IMR-90 (cell line): ENCODE results near the gene GRM8. TPM values are rescaled to one million over a fixed set of nuclear protein-coding genes. Genes with fewer than 3 reads are reported as not detected.

Experiments
- ATAC-seq: fragments of 200-7000 bp; cut with Tn5 transposase; 2 replicates; pipeline ENCODE4 v1.9.1; 2020; ENCODE audit warnings: low read depth, mild to moderate bottlenecking, moderate library complexity
- BruUV-seq: library from RNA; stranded (reverse); fragments of 400-500 nt; replicated peaks from 2 replicates; lab custom pipeline; 2021; lab: Mats Ljungman, UMichigan
- CTCF ChIA-PET: fragments of 300-600 bp; formaldehyde crosslinking; extraction: SDS; loops from one replicate; lab custom pipeline; 2021; ENCODE audit warnings: antibody characterized with exemption; lab: Yijun Ruan, JAX
- POLR2A ChIA-PET: fragments of 300-600 bp; sonication (Branson Sonifier 250); formaldehyde crosslinking; loops from one replicate; lab custom pipeline; 2022; ENCODE audit warnings: antibody characterized with exemption; ENCODE audit not compliant: unreplicated experiment; lab: Charles Lee
- DNase-seq: peaks from one replicate; pipeline ENCODE4 v3.0.0; 2013
- H2AFZ ChIP-seq: replicated peaks from 2 replicates; pipeline ENCODE3; 2013; ENCODE audit warnings: low read length, mild to moderate bottlenecking; ENCODE audit not compliant: poor library complexity
- H2AK5ac ChIP-seq: 2 replicates; pipeline ENCODE4 v1.6.1; 2013; ENCODE audit warnings: low read depth, low read length, inconsistent platforms
- H2AK9ac ChIP-seq: replicated peaks from 2 replicates; pipeline ENCODE3; 2013; ENCODE audit warnings: mild to moderate bottlenecking, low read depth, low read length, moderate library complexity; ENCODE audit not compliant: poor library complexity
- H2BK120ac ChIP-seq: 2 replicates; pipeline ENCODE4 v1.6.1; 2013; ENCODE audit warnings: low read depth, low read length, inconsistent platforms
- H2BK15ac ChIP-seq: 3 replicates; pipeline ENCODE4 v1.6.1; 2013; ENCODE audit warnings: low read depth, low read length, inconsistent platforms
- H2BK20ac ChIP-seq: 2 replicates; pipeline ENCODE4 v1.6.1; 2013; ENCODE audit warnings: low read depth, mild to moderate bottlenecking, inconsistent platforms, low read length, moderate library complexity
- H2BK5ac ChIP-seq: 2 replicates; pipeline ENCODE4 v1.6.1; 2013; ENCODE audit warnings: mild to moderate bottlenecking, low read depth, low read length, inconsistent platforms; ENCODE audit not compliant: poor library complexity, severe bottlenecking
- H3K14ac ChIP-seq: replicated peaks from 2 replicates; pipeline ENCODE4 v1.6.1; 2013; ENCODE audit warnings: low read depth, low read length, inconsistent platforms
- H3K18ac ChIP-seq: 2 replicates; pipeline ENCODE4 v1.6.1; 2013; ENCODE audit warnings: low read depth, low read length, control low read depth
- H3K23ac ChIP-seq: 2 replicates; pipeline ENCODE4 v1.6.1; 2013; ENCODE audit warnings: low read depth, low read length, inconsistent platforms
- H3K27ac ChIP-seq: 2 replicates; pipeline ENCODE4 v1.5.1; 2013; ENCODE audit warnings: mild to moderate bottlenecking, control low read depth, low read length; ENCODE audit not compliant: insufficient read depth
- H3K27me3 ChIP-seq: 2 replicates; pipeline ENCODE4 v1.6.1; 2013; ENCODE audit warnings: low read length; ENCODE audit not compliant: control insufficient read depth, insufficient read depth
- H3K36me3 ChIP-seq: 2 replicates; pipeline ENCODE4 v1.6.1; 2013; ENCODE audit warnings: low read length, mixed read lengths; ENCODE audit not compliant: control insufficient read depth, insufficient read depth
- H3K4ac ChIP-seq: 2 replicates; pipeline ENCODE4 v1.6.1; 2013; ENCODE audit warnings: low read depth, low read length, inconsistent platforms
- H3K4me1 ChIP-seq: 2 replicates; pipeline ENCODE4 v1.6.1; 2013; ENCODE audit warnings: low read length, mixed read lengths; ENCODE audit not compliant: control insufficient read depth, insufficient read depth
- H3K4me2 ChIP-seq: 2 replicates; pipeline ENCODE4 v1.6.1; 2013; ENCODE audit warnings: low read depth, mild to moderate bottlenecking, control low read depth, low read length, moderate library complexity
- H3K4me3 ChIP-seq: 2 replicates; pipeline ENCODE4 v1.5.1; 2013; ENCODE audit warnings: low read depth, mild to moderate bottlenecking, control low read depth, low read length, moderate library complexity; ENCODE audit not compliant: insufficient read depth
- H3K56ac ChIP-seq: 2 replicates; pipeline ENCODE4 v1.6.1; 2013; ENCODE audit warnings: low read length, inconsistent platforms; ENCODE audit not compliant: insufficient read depth; ENCODE audit errors: extremely low read depth
- H3K79me1 ChIP-seq, 2 experiments: 2 replicates each; pipeline ENCODE4 v1.6.1; 2013; ENCODE audit warnings: low read length in 2 of 2, inconsistent platforms in 1 of 2, low read depth in 1 of 2
- H3K9ac ChIP-seq: 2 replicates; pipeline ENCODE4 v1.6.1; 2013; ENCODE audit warnings: low read depth, low read length, control low read depth
- H3K9me1 ChIP-seq: 2 replicates; pipeline ENCODE4 v1.6.1; 2013; ENCODE audit warnings: low read length, inconsistent platforms; ENCODE audit not compliant: insufficient read depth
- H3K9me3 ChIP-seq: 2 replicates; pipeline ENCODE4 v1.6.1; 2013; ENCODE audit warnings: low read length; ENCODE audit not compliant: control insufficient read depth, insufficient read depth
- H4K20me1 ChIP-seq: 2 replicates; pipeline ENCODE4 v1.6.1; 2013; ENCODE audit warnings: low read length, inconsistent platforms; ENCODE audit not compliant: insufficient read depth
- H4K5ac ChIP-seq: 2 replicates; pipeline ENCODE4 v1.6.1; 2013; ENCODE audit warnings: mild to moderate bottlenecking, low read depth, low read length, control low read depth
- H4K8ac ChIP-seq, 2 experiments: 2 replicates each; pipeline ENCODE4 v1.6.1; 2013; ENCODE audit warnings: low read depth in 2 of 2, low read length in 2 of 2, control low read depth in 1 of 2, inconsistent platforms in 1 of 2
- H4K91ac ChIP-seq: 2 replicates; pipeline ENCODE4 v1.6.1; 2013; ENCODE audit warnings: low read depth, low read length, inconsistent platforms; ENCODE audit not compliant: insufficient read depth
- BHLHE40 ChIP-seq: fragments of 150-350 bp; IDR thresholded peaks from 2 replicates; pipeline ENCODE4 v1.6.1; 2016; ENCODE audit warnings: mild to moderate bottlenecking, low read depth, low read length
- CEBPB ChIP-seq: IDR thresholded peaks from 2 replicates; pipeline ENCODE4 v1.6.1; 2012; ENCODE audit warnings: low read depth, low read length, improper control_type of control experiment
- ELK1 ChIP-seq: fragments of 150-350 bp; IDR thresholded peaks from 2 replicates; pipeline ENCODE4 v1.6.1; 2016; ENCODE audit warnings: low read depth, mild to moderate bottlenecking, low read length, moderate library complexity, borderline replicate concordance
- FOS ChIP-seq: fragments of 150-350 bp; IDR thresholded peaks from 2 replicates; pipeline ENCODE4 v1.6.1; 2016; ENCODE audit warnings: low read depth, low read length
- MAFK ChIP-seq: IDR thresholded peaks from 2 replicates; pipeline ENCODE4 v1.6.1; 2012; ENCODE audit warnings: low read depth, low read length, improper control_type of control experiment
- MXI1 ChIP-seq: IDR thresholded peaks from 2 replicates; pipeline ENCODE4 v1.6.1; 2012; ENCODE audit warnings: low read depth, mild to moderate bottlenecking, low read length, moderate library complexity, borderline replicate concordance
- NFE2L2 ChIP-seq: fragments of 150-350 bp; IDR thresholded peaks from 2 replicates; pipeline ENCODE4 v1.6.1; 2016; ENCODE audit warnings: low read depth, mild to moderate bottlenecking, low read length
- POLR2A ChIP-seq: IDR thresholded peaks from 2 replicates; pipeline ENCODE4 v1.6.1; 2012; ENCODE audit warnings: mild to moderate bottlenecking, low read depth, low read length
- RAD21 ChIP-seq: IDR thresholded peaks from 2 replicates; pipeline ENCODE4 v1.6.1; 2012; ENCODE audit warnings: low read length, improper control_type of control experiment
- RCOR1 ChIP-seq: IDR thresholded peaks from 2 replicates; pipeline ENCODE4 v1.6.1; 2012; ENCODE audit warnings: mild to moderate bottlenecking, low read length, improper control_type of control experiment; ENCODE audit not compliant: insufficient replicate concordance
- RFX5 ChIP-seq: IDR thresholded peaks from 2 replicates; pipeline ENCODE4 v1.8.0; 2012; ENCODE audit warnings: low read depth, mild to moderate bottlenecking, low read length, moderate library complexity
- SMC3 ChIP-seq: fragments of 150-350 bp; IDR thresholded peaks from 2 replicates; pipeline ENCODE4 v1.6.1; 2016; ENCODE audit warnings: low read depth, mild to moderate bottlenecking, antibody characterized with exemption, low read length, moderate library complexity
- USF2 ChIP-seq: fragments of 150-350 bp; IDR thresholded peaks from 2 replicates; pipeline ENCODE4 v1.6.1; 2017; ENCODE audit warnings: mild to moderate bottlenecking, antibody characterized with exemption, low read length, low read depth
- WGBS, 2 experiments: methylation state at CpG; one replicate each; pipeline versions ENCODE4 v1.1.5 to v1.1.7; 2013; ENCODE audit warnings: missing lambda C conversion rate in 2 of 2; ENCODE audit not compliant: insufficient read length in 1 of 2; ENCODE audit errors: extremely low coverage in 2 of 2; 5-methylcytosine and 5-hydroxymethylcytosine counted together
- dilution Hi-C: fragments of 300-500 bp; cut with HindIII; formaldehyde crosslinking; loops from one replicate; pipeline ENCODE4 v1.14.3; 2018; ENCODE audit warnings: low sequenced_read_pairs; ENCODE audit not compliant: unreplicated experiment
- in situ Hi-C: fragments of 300-500 bp; cut with MboI; formaldehyde crosslinking; loops from 3 replicates; pipeline ENCODE4 v1.14.3; 2019; ENCODE audit warnings: low sequenced_read_pairs, inconsistent platforms, mixed read lengths
- intact Hi-C: fragments of 100-400 bp; cut with micrococcal nuclease; formaldehyde crosslinking; loops from 2 replicates; pipeline ENCODE4 v1.10.0; 2022
- polyA plus RNA-seq, 3 experiments: library from polyadenylated mRNA; depleted of rRNA; stranded (reverse); fragments of >200 nt; gene quantifications; 2 replicates each; pipeline ENCODE4 v1.2.3, GENCODE V29; 2012; ENCODE audit warnings: low replicate concordance in 1 of 3
- total RNA-seq: library from RNA; depleted of rRNA; stranded (reverse); fragments of >200 nt; gene quantifications from 2 replicates; pipeline ENCODE4 v1.2.3, GENCODE V29; 2012

Gene GRM8
- total and polyA plus RNA-seq, 2 of the 4 experiments (the other 2 are of a cell fraction): not detected

- Histone ChIP-seq H3K9ac (no peak overlapping the region), H3K4me1 (no peaks in the 10 kb centered on the region), H3K27ac (no peak overlapping the region), H3K4me2 (no peak overlapping the region), H2AFZ (no peak overlapping the region), H3K18ac (no peak overlapping the region), H3K9me3 (peaks cover 16% of the 10 kb centered on the region; the same call in 1 of the 2 replicates), H4K5ac (no peak overlapping the region), H4K91ac (no peak overlapping the region), H3K56ac (no peak overlapping the region), H3K27me3 (no peaks in the 10 kb centered on the region), H4K20me1 (no peaks in the 10 kb centered on the region), H3K36me3 (no peaks in the 10 kb centered on the region), H2BK20ac (no peak overlapping the region), H3K9me1 (no peaks in the 10 kb centered on the region), H3K4ac (no peak overlapping the region), H2AK9ac (no peak overlapping the region), H2AK5ac (no peak overlapping the region), H3K14ac (no peak overlapping the region), H3K4me3 (no peak overlapping the region), H3K23ac (no peak overlapping the region), H4K8ac (no peak overlapping the region), H3K79me1 (no peaks in the 10 kb centered on the region), H2BK15ac (no peak overlapping the region), H2BK120ac (no peak overlapping the region), H2BK5ac (no peak overlapping the region)
- DNase-seq: no peak
- dilution Hi-C loops: no loop called here
- POLR2A ChIA-PET: no interaction called here
- no peak for TF ChIP-seq POLR2A
- TF ChIP-seq MAFK: no peak
- TF ChIP-seq RAD21: no peak
- no peak for TF ChIP-seq NFE2L2
- TF ChIP-seq CEBPB: no peak
- no peak for TF ChIP-seq RFX5
- TF ChIP-seq MXI1: no peak
- no peak for TF ChIP-seq FOS
- no peak for TF ChIP-seq BHLHE40
- TF ChIP-seq ELK1: no peak
- TF ChIP-seq SMC3: no peak
- no peak for TF ChIP-seq RCOR1
- TF ChIP-seq USF2: no peak
- CTCF ChIA-PET: interaction anchor here (0.9 kb wide), 1 partner anchor 12 kb away, joined by 3 read pairs; no protein-coding TSS in a partner anchor
- ATAC-seq: no peak
- 36% methylated on average over 2 of the region's 11 CpGs; no CpG with 5 or more reads in 1 of the 2 experiments for WGBS, 2 experiments
- intact Hi-C loops: no loop called here
- in situ Hi-C loops: no loop called here
- no TSS peak for BruUV-seq
Measured at GRCh38 chr7:126690848-126691751, 561.6 kb downstream of the GRM8 start.
